UCSD-AML1 (cell line): ENCODE data around the gene FANCI.

Experiments
- DNase-seq: peaks from one replicate; lab custom pipeline; 2025; ENCODE audit not compliant: unreplicated experiment; lab: John Stamatoyannopoulos, UW

The FANCI gene

GRCh38 chr15:89243691-89244573 is at the start of gene FANCI:
Gene FANCI, plus strand, starts transcription at chr15:89243979. Its CDS starts 3,669 bp downstream, at chr15:89247648.
- DNase-seq = peak; percentile 95

DNA sequence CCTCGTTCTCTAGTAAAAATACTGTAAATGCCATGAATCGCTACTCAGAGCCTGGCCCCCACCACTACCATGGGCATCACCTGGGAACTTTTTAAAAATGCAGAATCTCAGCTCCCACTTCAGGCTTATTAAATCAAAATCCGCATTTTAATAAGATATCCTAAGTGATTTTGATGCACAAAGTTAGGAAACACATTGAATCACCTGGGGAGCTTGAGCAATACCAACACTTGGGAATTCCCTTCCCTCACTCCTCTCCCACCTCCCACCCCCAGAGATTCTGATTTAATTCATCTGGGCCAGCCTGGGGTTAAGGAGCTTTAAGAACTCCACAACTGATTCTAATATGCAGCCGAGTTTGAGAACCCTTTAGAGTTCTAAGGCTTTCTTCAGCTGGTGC is 49.2 kb upstream of the FANCI start:
- no peak for DNase-seq

DNA sequence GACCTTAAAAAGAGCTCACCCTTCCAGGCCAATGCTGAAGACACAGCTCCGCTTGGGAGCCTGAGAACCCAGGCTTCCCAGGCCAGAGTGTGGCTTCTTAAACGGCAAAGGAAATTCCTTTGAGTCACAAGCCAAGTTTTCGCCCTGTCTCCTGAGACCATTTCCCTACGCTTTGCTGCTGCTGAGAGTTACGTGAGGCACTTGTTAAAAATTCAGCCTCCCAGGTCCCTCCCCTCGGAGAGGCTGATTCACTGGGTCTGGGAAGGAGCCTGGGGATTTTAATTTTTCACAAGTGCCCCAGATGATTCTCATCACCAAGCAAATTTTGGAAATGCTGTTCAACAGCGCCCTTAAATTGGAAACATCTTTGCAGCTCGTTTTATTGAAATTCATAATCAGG is 47.9 kb upstream of the FANCI start:
- no peak for DNase-seq

DNA sequence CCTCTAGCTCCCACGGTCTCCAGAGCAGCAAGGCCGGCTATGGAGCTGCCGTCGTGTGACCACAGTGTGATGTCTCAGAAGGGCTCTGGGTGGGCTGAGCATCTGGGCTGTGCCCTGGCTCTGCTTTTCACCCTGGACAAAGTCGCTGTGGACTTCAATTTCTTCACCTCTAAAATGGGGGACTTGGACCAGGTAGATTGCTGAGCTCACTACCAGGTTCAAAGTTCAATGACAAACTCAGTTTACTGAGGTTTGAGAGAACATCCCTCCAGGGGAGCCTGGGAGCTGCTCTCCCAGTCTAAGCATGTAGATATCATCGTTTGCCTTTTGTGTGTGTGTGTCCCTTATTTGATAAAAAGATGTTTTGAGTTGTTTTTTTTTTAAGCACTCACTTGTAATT is 47.5 kb upstream of the FANCI start:
- no peak for DNase-seq

DNA sequence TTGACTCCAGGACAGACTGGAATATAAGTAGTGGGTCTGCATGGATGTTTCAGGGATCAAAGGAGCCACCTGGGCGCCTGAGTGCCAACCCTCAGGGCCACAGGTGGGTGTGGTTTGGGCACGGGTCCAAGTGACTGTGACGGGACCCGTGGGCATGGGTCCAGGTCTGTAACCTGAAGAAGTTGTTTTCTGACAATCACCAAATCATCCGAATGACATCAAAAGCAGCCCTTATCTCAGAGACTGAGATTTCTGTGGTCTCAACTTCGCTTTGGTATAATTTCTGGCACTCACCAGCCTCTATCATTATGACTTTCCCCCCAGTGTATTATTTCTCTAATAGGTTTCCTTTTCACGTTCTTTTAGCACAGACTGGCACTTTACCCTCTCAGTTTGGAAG is 46.8 kb upstream of the FANCI start:
- no peak for DNase-seq

DNA sequence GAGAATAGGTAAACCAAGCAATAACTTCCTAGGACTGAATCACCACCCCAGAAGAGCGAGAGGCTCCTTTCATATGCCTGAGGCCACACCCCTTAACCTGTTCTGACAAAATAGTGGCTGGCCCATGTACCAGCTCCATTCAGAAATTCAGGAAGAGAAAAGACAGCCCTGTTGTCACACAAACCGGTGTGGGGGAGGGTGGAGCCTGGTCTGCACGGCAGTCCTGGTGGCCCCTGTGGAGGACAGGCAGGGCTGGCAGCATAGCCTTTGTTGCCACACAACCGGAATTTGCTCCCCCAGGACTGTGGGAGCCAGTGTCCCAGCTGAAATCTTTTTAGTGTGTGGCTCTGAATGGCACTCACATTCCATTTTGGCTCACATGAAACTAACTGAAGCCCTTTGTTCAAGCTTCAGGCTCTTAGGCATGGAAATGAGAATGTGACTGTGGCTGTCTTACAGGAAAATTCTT is 46.2 kb upstream of the FANCI start:
- peak; percentile 32 for DNase-seq

GRCh38 chr15:89198196-89198595 is 45.6 kb upstream of the FANCI start:
- DNase-seq = no peak

DNA sequence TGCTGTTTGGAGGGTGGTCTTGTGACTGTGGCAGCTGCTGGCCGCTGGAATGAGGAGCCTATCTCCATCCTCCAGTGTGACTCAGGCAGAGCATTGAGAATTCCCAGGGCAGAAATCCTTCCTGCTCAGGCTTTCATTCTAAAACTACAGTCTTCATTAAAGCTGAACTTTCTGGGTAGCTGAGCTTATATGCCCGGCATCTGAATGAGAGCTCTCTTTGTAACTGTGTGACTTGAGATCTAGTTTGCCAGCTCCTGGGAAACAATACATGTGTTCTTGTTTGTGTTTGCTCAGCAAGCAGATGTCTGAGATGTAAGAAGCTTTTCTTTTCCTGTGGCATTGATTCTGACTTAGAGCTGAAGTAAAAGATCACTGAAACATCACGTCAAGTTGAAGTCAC is 44.8 kb upstream of the FANCI start:
- no peak for DNase-seq

- DNase-seq = peak; percentile 47
Measured at GRCh38 chr15:89199746-89200145, 44.0 kb upstream of the FANCI start.

- DNase-seq = no peak
Measured at GRCh38 chr15:89200182-89200581, 43.6 kb upstream of the FANCI start.

- no peak for DNase-seq
Measured at GRCh38 chr15:89201465-89202005, 42.2 kb upstream of the FANCI start.

DNA sequence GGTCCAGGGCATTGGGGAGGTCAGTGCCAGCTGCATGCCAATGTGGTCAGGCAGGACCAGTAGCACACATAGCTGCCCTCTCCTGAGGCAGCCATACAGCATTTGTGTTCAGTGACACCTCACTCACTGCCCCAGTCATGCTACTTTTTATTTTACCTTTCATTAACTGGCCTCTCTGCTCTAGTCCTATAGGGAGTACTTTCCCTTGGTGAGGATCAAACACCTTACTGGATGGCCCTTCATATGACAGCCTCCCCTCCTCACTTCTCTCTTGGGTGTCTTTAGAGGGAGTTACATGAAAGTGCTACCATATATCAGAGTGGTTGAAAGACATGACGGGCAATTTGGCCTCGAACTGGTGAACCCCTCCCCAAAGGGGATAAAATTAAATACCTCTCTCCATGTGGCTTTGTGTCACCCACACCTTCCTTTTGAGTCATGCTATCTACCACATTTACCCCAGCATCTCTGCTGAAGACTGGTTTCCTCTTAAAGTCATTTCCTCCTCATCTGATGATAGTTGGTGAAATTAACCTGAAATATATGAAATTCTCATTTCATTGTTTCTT is 40.0 kb upstream of the FANCI start:
- DNase-seq = no peak

GRCh38 chr15:89205991-89206585 is 37.7 kb upstream of the FANCI start:
- DNase-seq = peak; percentile 39

GRCh38 chr15:89206908-89207331 is 36.9 kb upstream of the FANCI start:
- peak; percentile 78 for DNase-seq

DNA sequence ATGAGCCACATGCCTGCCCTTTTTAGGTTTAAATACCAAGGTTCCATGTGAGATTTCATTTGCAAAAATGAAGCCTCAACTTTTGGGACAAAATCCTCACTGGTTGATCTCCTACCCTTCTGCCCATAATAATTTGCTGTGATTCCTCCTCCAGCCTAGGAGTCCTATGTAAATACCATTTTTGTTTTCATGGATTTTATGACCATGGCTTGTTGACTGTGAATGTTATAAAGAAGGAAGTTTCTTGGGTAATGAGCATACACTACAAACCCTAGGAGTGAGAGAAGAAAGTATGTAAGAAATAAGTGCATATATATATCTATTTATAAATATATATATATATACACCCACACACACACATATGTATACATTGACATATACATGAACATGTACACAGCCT is 35.5 kb upstream of the FANCI start:
- no peak for DNase-seq

DNA sequence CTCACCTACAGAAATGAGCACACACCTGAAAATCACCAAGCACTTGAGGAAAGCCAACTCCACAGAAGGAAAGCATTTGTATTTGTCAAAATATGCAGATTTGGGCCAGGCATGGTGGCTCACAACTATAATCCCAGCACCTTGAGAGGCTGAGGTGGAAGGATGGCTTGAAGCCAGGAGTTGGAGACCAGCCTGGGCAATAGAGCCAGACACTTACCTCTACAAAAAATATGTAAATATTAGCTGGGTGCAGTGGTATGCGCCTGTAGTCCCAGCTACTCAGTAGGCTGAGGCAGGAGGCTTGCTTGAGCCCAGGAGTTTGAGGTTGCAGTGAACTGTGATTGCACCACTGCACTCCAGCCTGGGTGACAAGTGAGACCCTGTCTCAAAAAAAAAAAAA is 34.7 kb upstream of the FANCI start:
- DNase-seq = no peak

DNA sequence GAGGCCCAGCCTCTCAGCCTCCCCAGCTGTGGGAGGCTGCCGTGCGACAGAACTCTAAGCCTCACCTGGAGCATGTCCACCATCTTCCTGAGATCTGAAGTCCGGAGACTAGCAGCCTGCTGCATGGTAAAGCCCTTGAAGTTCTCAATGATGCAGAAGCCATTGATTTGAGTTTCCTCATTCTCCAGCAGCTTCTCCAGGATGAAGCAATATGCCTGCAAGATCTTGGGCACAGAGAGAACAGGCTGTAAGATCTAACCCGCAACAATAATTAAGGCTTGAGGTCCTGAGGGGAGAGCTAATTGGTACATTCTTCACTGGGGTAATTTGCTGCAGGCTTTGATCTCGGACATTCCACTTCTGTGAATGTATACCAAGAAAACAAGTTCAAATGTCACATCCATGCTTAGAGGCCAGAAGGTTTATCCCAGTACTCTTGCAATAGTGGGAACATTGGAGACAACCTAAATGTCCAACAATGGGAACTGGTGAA is 32.1 kb upstream of the FANCI start:
- DNase-seq = no peak

DNA sequence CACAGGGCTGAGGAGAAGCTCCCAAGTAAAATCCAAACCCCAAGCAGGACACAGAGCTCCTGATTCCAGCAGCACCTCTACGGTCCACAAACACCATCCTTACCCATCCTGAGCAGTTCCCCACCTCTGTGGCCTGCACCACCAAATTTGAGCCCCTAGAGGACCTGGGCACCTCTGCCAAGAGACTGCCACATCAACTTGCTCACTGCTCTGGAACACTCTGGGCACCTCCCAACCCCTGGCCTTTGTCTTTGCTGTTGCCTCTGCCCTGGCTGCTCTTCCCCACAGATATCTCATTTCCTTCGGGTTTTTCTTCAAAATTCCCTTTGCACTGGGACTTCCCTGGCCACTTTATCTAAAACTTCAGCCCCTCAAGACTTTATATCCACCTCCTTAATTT is 28.2 kb upstream of the FANCI start:
- no peak for DNase-seq

GRCh38 chr15:89217031-89217430 is 26.7 kb upstream of the FANCI start:
- DNase-seq = no peak

GRCh38 chr15:89217686-89218376 is 25.9 kb upstream of the FANCI start:
- DNase-seq = no peak

DNA sequence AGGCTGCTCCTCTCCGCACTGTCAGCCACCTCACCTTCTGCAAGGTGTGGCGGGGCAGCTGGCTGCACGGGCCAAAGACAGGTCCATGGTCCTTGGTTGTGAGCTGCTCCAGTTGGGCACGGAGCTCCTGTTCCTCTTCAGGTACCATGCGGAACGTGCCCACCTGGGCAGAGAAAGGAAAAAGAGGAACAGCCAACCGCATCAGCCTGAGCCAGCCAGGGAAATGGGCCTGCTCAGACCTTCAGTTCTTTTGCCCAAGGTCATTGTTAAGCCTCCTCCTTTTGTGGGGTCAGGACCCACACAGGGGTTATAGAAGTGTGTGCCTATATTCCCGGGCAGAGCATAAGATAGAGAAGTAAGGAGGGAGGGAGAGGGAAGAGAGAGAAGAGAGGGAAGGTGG is 25.2 kb upstream of the FANCI start:
- no peak for DNase-seq
